H1 (cell line): ENCODE data around the gene PFKP. TPM values are rescaled to one million over a fixed set of nuclear protein-coding genes. Genes with fewer than 3 reads are reported as not detected.

ENCODE experiments used
- CTCF ChIA-PET: fragments of 300-600 bp; sonication (Branson Sonifier 250); formaldehyde crosslinking; loops from one replicate; lab custom pipeline; 2021; ENCODE audit not compliant: partially characterized antibody; lab: Charles Lee
- POLR2A ChIA-PET: fragments of 300-600 bp; sonication (Branson Sonifier 250); formaldehyde crosslinking; loops from one replicate; lab custom pipeline; 2021; ENCODE audit warnings: inconsistent platforms; ENCODE audit not compliant: partially characterized antibody; lab: Charles Lee
- DNase-seq, 2 experiments: peaks; one replicate each; pipeline versions ENCODE4 v3.0.0 to v3.0.0-alpha.2; 2010 to 2022; ENCODE audit warnings: low spot score in 2 of 2, low read depth in 1 of 2, mixed read lengths in 1 of 2
- FAIRE-seq: peaks from 2 replicates; lab custom pipeline; 2011; peaks lifted over from hg19 to GRCh38; lab: Jason Lieb, UNC
- H2AFZ ChIP-seq: 2 replicates; pipeline ENCODE4 v1.8.1; 2012; ENCODE audit warnings: low read length, inconsistent platforms
- H2AK5ac ChIP-seq: 2 replicates; pipeline ENCODE4 v1.6.1; 2013; ENCODE audit warnings: low read depth, low read length
- H2BK120ac ChIP-seq: replicated peaks from 2 replicates; pipeline ENCODE3; 2013; ENCODE audit warnings: low read depth, low read length, inconsistent platforms
- H2BK12ac ChIP-seq: 2 replicates; pipeline ENCODE4 v1.6.1; 2013; ENCODE audit warnings: low read depth, low read length
- H2BK15ac ChIP-seq: 2 replicates; pipeline ENCODE4 v1.6.1; 2013; ENCODE audit warnings: low read length
- H2BK20ac ChIP-seq: 2 replicates; pipeline ENCODE4 v1.6.1; 2013; ENCODE audit warnings: low read length
- H2BK5ac ChIP-seq: 2 replicates; pipeline ENCODE4 v1.6.1; 2013; ENCODE audit warnings: low read depth, low read length
- H3K14ac ChIP-seq: 2 replicates; pipeline ENCODE4 v1.6.1; 2013; ENCODE audit warnings: inconsistent platforms; ENCODE audit not compliant: insufficient read length
- H3K18ac ChIP-seq: 2 replicates; pipeline ENCODE4 v1.6.1; 2013; ENCODE audit warnings: low read length; ENCODE audit errors: extremely low read depth
- H3K23ac ChIP-seq: 2 replicates; pipeline ENCODE4 v1.6.1; 2013; ENCODE audit warnings: inconsistent platforms; ENCODE audit not compliant: insufficient read length
- H3K23me2 ChIP-seq: 2 replicates; pipeline ENCODE4 v1.6.1; 2013; ENCODE audit warnings: low read depth, low read length
- H3K27ac ChIP-seq: 2 replicates; pipeline ENCODE4 v1.6.1; 2011; ENCODE audit warnings: low read depth, low read length, inconsistent platforms
- H3K27me3 ChIP-seq, 4 experiments: replicated peaks in 1 of 4; 1 replicate in 1 of 4; 2 replicates in 3 of 4; pipeline versions ENCODE4 v1.6.1 to v1.8.1; 2011 to 2013; ENCODE audit warnings: low read length in 3 of 4, mild to moderate bottlenecking in 3 of 4, inconsistent platforms in 2 of 4, mixed read lengths in 2 of 4, moderate library complexity in 1 of 4; ENCODE audit not compliant: control insufficient read depth in 3 of 4, insufficient read depth in 3 of 4; ENCODE audit errors: extremely low read depth in 1 of 4
- H3K36me3 ChIP-seq, 4 experiments: 2 replicates each; pipeline versions ENCODE4 v1.6.1 to v1.8.1; 2011 to 2013; ENCODE audit warnings: mild to moderate bottlenecking in 4 of 4, low read length in 3 of 4, moderate library complexity in 2 of 4, control low read depth in 1 of 4, inconsistent platforms in 1 of 4; ENCODE audit not compliant: insufficient read depth in 4 of 4, control insufficient read depth in 2 of 4
- H3K4ac ChIP-seq: replicated peaks from 2 replicates; pipeline ENCODE3; 2013; ENCODE audit warnings: low read length, low read depth, mixed read lengths, inconsistent platforms; ENCODE audit not compliant: insufficient read length
- H3K4me1 ChIP-seq, 4 experiments: replicated peaks in 1 of 4; 1 replicate in 1 of 4; 2 replicates in 3 of 4; pipeline versions ENCODE4 v1.6.1 to v1.8.1; 2011 to 2013; ENCODE audit warnings: low read length in 3 of 4, inconsistent platforms in 2 of 4, mixed read lengths in 1 of 4; ENCODE audit not compliant: insufficient read depth in 4 of 4, control insufficient read depth in 3 of 4
- H3K4me2 ChIP-seq, 2 experiments: 2 replicates each; pipeline versions ENCODE4 v1.6.1 to v1.8.1; 2011 to 2013; ENCODE audit warnings: low read depth in 2 of 2, low read length in 2 of 2, control low read depth in 1 of 2, inconsistent platforms in 1 of 2, mild to moderate bottlenecking in 1 of 2; ENCODE audit not compliant: insufficient read depth in 1 of 2
- H3K4me3 ChIP-seq, 4 experiments: fragments of 200-600, 300-600 bp in 1 of 4; sonication (generic), shearing (Covaris generic), sonication (Bioruptor Twin) in 1 of 4; 2 replicates each; pipeline versions ENCODE4 v1.5.1 to v1.8.1; 2011 to 2016; ENCODE audit warnings: low read length in 4 of 4, low read depth in 3 of 4, control low read depth in 2 of 4, inconsistent platforms in 2 of 4, mild to moderate bottlenecking in 2 of 4, mixed read lengths in 1 of 4, moderate library complexity in 1 of 4; ENCODE audit not compliant: insufficient read depth in 2 of 4; ENCODE audit errors: extremely low read depth in 1 of 4
- H3K56ac ChIP-seq: replicated peaks from 2 replicates; pipeline ENCODE3; 2013; ENCODE audit warnings: low read depth, mild to moderate bottlenecking, mixed read lengths, low read length, inconsistent platforms; ENCODE audit not compliant: insufficient read length
- H3K79me1 ChIP-seq: 2 replicates; pipeline ENCODE4 v1.6.1; 2013; ENCODE audit warnings: low read depth, low read length, control low read depth
- H3K79me2 ChIP-seq, 2 experiments: 2 replicates each; pipeline versions ENCODE4 v1.6.1 to v1.8.1; 2012 to 2013; ENCODE audit warnings: low read length in 2 of 2, mild to moderate bottlenecking in 2 of 2, inconsistent platforms in 1 of 2; ENCODE audit not compliant: insufficient read depth in 2 of 2, control insufficient read depth in 1 of 2
- H3K9ac ChIP-seq, 4 experiments: replicated peaks in 1 of 4; 1 replicate in 1 of 4; 2 replicates in 3 of 4; pipeline versions ENCODE4 v1.6.1 to v1.8.1; 2011 to 2013; ENCODE audit warnings: low read depth in 3 of 4, low read length in 3 of 4, control low read depth in 2 of 4, mild to moderate bottlenecking in 2 of 4, moderate library complexity in 2 of 4, inconsistent platforms in 1 of 4; ENCODE audit errors: extremely low read depth in 1 of 4
- H3K9me3 ChIP-seq, 2 experiments: 2 replicates each; pipeline versions ENCODE4 v1.6.1 to v1.8.1; 2012 to 2013; ENCODE audit warnings: mild to moderate bottlenecking in 2 of 2, moderate library complexity in 2 of 2, control low read depth in 1 of 2, inconsistent platforms in 1 of 2, low read depth in 1 of 2, low read length in 1 of 2, mixed read lengths in 1 of 2; ENCODE audit not compliant: insufficient read depth in 2 of 2
- H4K20me1 ChIP-seq, 2 experiments: replicated peaks in 1 of 2; 2 replicates each; pipeline versions ENCODE3 to v1.8.1; 2011 to 2013; ENCODE audit warnings: inconsistent platforms in 2 of 2, low read length in 2 of 2, mild to moderate bottlenecking in 1 of 2; ENCODE audit not compliant: insufficient read depth in 2 of 2, control insufficient read depth in 1 of 2
- H4K5ac ChIP-seq: 2 replicates; pipeline ENCODE4 v1.6.1; 2013; ENCODE audit warnings: low read length, low read depth, mixed read lengths, inconsistent platforms; ENCODE audit not compliant: insufficient read length
- H4K8ac ChIP-seq: 2 replicates; pipeline ENCODE4 v1.8.0; 2013; ENCODE audit warnings: mild to moderate bottlenecking, moderate library complexity, low read length, inconsistent platforms; ENCODE audit not compliant: insufficient read depth; ENCODE audit errors: extremely low read depth
- H4K91ac ChIP-seq: replicated peaks from 2 replicates; pipeline ENCODE3; 2013; ENCODE audit warnings: low read length, mixed read lengths, inconsistent platforms; ENCODE audit not compliant: insufficient read length
- CREB1 ChIP-seq: IDR thresholded peaks from 2 replicates; pipeline ENCODE4 v1.6.1; 2012; ENCODE audit warnings: inconsistent platforms
- CTCF ChIP-seq, 3 experiments: IDR thresholded peaks; 1 replicate in 2 of 3; 2 replicates in 1 of 3; pipeline versions ENCODE4 v1.5.1 to v1.6.1; 2011; ENCODE audit warnings: low read length in 3 of 3, mild to moderate bottlenecking in 3 of 3, inconsistent platforms in 2 of 3, low read depth in 1 of 3, moderate library complexity in 1 of 3; ENCODE audit not compliant: insufficient read depth in 1 of 3; ENCODE audit errors: control extremely low read depth in 1 of 3
- EP300 ChIP-seq, 2 experiments: IDR thresholded peaks; 1 replicate in 1 of 2; 2 replicates in 1 of 2; pipeline ENCODE4 v1.6.1; 2011 to 2012; ENCODE audit warnings: low read depth in 2 of 2, low read length in 2 of 2, mild to moderate bottlenecking in 2 of 2, borderline replicate concordance in 1 of 2, inconsistent platforms in 1 of 2, moderate library complexity in 1 of 2
- MAFK ChIP-seq: IDR thresholded peaks from 2 replicates; pipeline ENCODE4 v1.6.1; 2012; ENCODE audit warnings: low read depth, mild to moderate bottlenecking, improper control_type of control experiment, low read length
- POLR2A ChIP-seq, 2 experiments: IDR thresholded peaks; 1 replicate in 1 of 2; 2 replicates in 1 of 2; pipeline ENCODE4 v1.6.1; 2011; ENCODE audit warnings: low read depth in 2 of 2, low read length in 2 of 2, mild to moderate bottlenecking in 2 of 2; ENCODE audit errors: control extremely low read depth in 1 of 2
- RBBP5 ChIP-seq: IDR thresholded peaks from 2 replicates; pipeline ENCODE4 v1.7.1; 2012; ENCODE audit warnings: low read depth, mild to moderate bottlenecking, inconsistent platforms, low read length, moderate library complexity, borderline replicate concordance
- RFX5 ChIP-seq: IDR thresholded peaks from 2 replicates; pipeline ENCODE4 v1.6.1; 2011; ENCODE audit warnings: low read depth, low read length, improper control_type of control experiment, borderline replicate concordance
- SP2 ChIP-seq: IDR thresholded peaks from 2 replicates; pipeline ENCODE4 v1.6.1; 2012; ENCODE audit warnings: mild to moderate bottlenecking, low read length, inconsistent platforms
- TCF12 ChIP-seq: IDR thresholded peaks from 2 replicates; pipeline ENCODE4 v1.6.1; 2011; ENCODE audit warnings: low read depth, mild to moderate bottlenecking, low read length
- TEAD4 ChIP-seq: IDR thresholded peaks from 2 replicates; pipeline ENCODE4 v1.6.1; 2012; ENCODE audit warnings: low read depth, low read length, inconsistent platforms, mixed read lengths
- WGBS, 2 experiments: shearing (Covaris generic) in 1 of 2; methylation state at CpG; one replicate each; pipeline versions ENCODE4 v1.1.6 to v1.1.7; 2013 to 2015; ENCODE audit warnings: low lambda C conversion rate in 2 of 2, mixed read lengths in 2 of 2, inconsistent platforms in 1 of 2, low coverage in 1 of 2, missing lambda C conversion rate in 1 of 2; ENCODE audit not compliant: insufficient replicate concordance in 2 of 2, insufficient coverage in 1 of 2, insufficient read length in 1 of 2; ENCODE audit errors: extremely low coverage in 1 of 2, missing lambda C conversion rate in 1 of 2; 5-methylcytosine and 5-hydroxymethylcytosine counted together
- polyA plus RNA-seq, 7 experiments: library from polyadenylated mRNA; depleted of rRNA in 3 of 7; stranded (reverse) in 5 of 7; unstranded in 2 of 7; fragments of >200 nt in 5 of 7; fragments of 200-250 nt in 2 of 7; gene quantifications; 1 replicate in 5 of 7; 2 replicates in 1 of 7; 4 replicates in 1 of 7; pipeline versions ENCODE4 v1.2.1 to v1.2.3, GENCODE V29; 2011 to 2013; ENCODE audit warnings: missing spikeins in 2 of 7, mixed read lengths in 2 of 7
- total RNA-seq: library from RNA; stranded (reverse); fragmentation: NEBNext Ultra II Directional; extraction: Animal tissue kit (Norgen Biotek cat#: 25700); gene quantifications from 2 replicates; pipeline ENCODE4 v1.2.1, GENCODE V29; 2021

PFKP gene
- total and polyA plus RNA-seq, 2 of the 8 experiments (the other 6 are each of a cell fraction or from before 2014, with no cell fraction given) = 51.2 to 128 TPM

GRCh38 chr10:3034616-3035015, 32.7 kb upstream of the PFKP start:
- H3K4me2 ChIP-seq = no peak overlapping the region
- H3K36me3 ChIP-seq = no peaks in the 10 kb centered on the region
- no peak overlapping the region for H2BK5ac ChIP-seq
- no peak for FAIRE-seq
- no peak overlapping the region for H3K4ac ChIP-seq
- DNase-seq = no peak
- H3K27ac ChIP-seq = no peak overlapping the region
- H2BK20ac ChIP-seq = no peak overlapping the region
- no peak overlapping the region for H4K5ac ChIP-seq
- no peak for TF ChIP-seq TEAD4
- no peak for TF ChIP-seq RFX5
- no peak for TF ChIP-seq SP2
- TF ChIP-seq MAFK = no peak
- TF ChIP-seq CREB1 = no peak
- TF ChIP-seq TCF12 = no peak
- no peak for TF ChIP-seq EP300 (IDR thresholded peaks at IDR 0.05; ENCODE audit: borderline replicate concordance in 1 of 2, low read depth in 2 of 2, low read length in 2 of 2)
- TF ChIP-seq POLR2A (IDR thresholded peaks at IDR 0.05; ENCODE audit: control extremely low read depth in 1 of 2, low read depth in 2 of 2, low read length in 2 of 2) = no peak
- TF ChIP-seq RBBP5 = no peak
- TF ChIP-seq CTCF (IDR thresholded peaks at IDR 0.05; ENCODE audit: control extremely low read depth in 1 of 3, insufficient read depth in 1 of 3, low read depth in 1 of 3, low read length in 3 of 3) = no peak
- H2AFZ ChIP-seq = no peak overlapping the region
- H3K79me2 ChIP-seq = no peaks in the 10 kb centered on the region
- H3K79me1 ChIP-seq = no peaks in the 10 kb centered on the region
- H3K4me1 ChIP-seq = no peaks in the 10 kb centered on the region
- no peak overlapping the region for H2BK120ac ChIP-seq
- no peaks in the 10 kb centered on the region for H3K27me3 ChIP-seq
- no peaks in the 10 kb centered on the region for H3K23me2 ChIP-seq
- no peak overlapping the region for H3K18ac ChIP-seq
- no peak overlapping the region for H3K4me3 ChIP-seq
- H4K91ac ChIP-seq = no peak overlapping the region
- H3K14ac ChIP-seq = no peak overlapping the region
- H4K20me1 ChIP-seq = no peaks in the 10 kb centered on the region
- H2BK12ac ChIP-seq = no peak overlapping the region
- H3K23ac ChIP-seq = no peak overlapping the region
- H3K56ac ChIP-seq = no peak overlapping the region
- CTCF ChIA-PET = no interaction called here
- H2AK5ac ChIP-seq = no peak overlapping the region
- POLR2A ChIA-PET = no interaction called here
- H4K8ac ChIP-seq = no peak overlapping the region
- no peak overlapping the region for H2BK15ac ChIP-seq
- no peaks in the 10 kb centered on the region for H3K9me3 ChIP-seq
- H3K9ac ChIP-seq = no peak overlapping the region
- WGBS, 2 experiments = 95% methylated on average over 4 of the region's 4 CpGs; no CpG with 5 or more reads in 1 of the 2 experiments
